H1 (cell line): ENCODE measurements around the gene FLVCR2.

Source experiments
- BCL11A ChIP-seq, 2 experiments: IDR thresholded peaks; one replicate each; pipeline ENCODE4 v1.6.1; 2011; ENCODE audit warnings: low read depth in 2 of 2, low read length in 2 of 2, mild to moderate bottlenecking in 2 of 2
- CHD2 ChIP-seq: IDR thresholded peaks from 2 replicates; pipeline ENCODE4 v1.6.1; 2012; ENCODE audit warnings: low read length, improper control_type of control experiment
- EP300 ChIP-seq, 2 experiments: IDR thresholded peaks; 1 replicate in 1 of 2; 2 replicates in 1 of 2; pipeline ENCODE4 v1.6.1; 2011 to 2012; ENCODE audit warnings: low read depth in 2 of 2, low read length in 2 of 2, mild to moderate bottlenecking in 2 of 2, borderline replicate concordance in 1 of 2, inconsistent platforms in 1 of 2, moderate library complexity in 1 of 2
- RAD21 ChIP-seq, 2 experiments: IDR thresholded peaks in 1 of 2; conservative IDR thresholded peaks in 1 of 2; 2 replicates each; pipeline ENCODE4 v1.6.1; 2011; ENCODE audit warnings: low read depth in 2 of 2, low read length in 2 of 2, improper control_type of control experiment in 1 of 2, inconsistent platforms in 1 of 2, mild to moderate bottlenecking in 1 of 2, moderate library complexity in 1 of 2
- ZNF274 ChIP-seq: IDR thresholded peaks from 2 replicates; pipeline ENCODE4 v1.7.0; 2012; ENCODE audit warnings: low read length, borderline replicate concordance; ENCODE audit errors: extremely low read depth
- TF ChIP-seq, protein P1 (sequence below), 3 experiments: IDR thresholded peaks; 1 replicate in 2 of 3; 2 replicates in 1 of 3; pipeline versions ENCODE4 v1.5.1 to v1.6.1; 2011; ENCODE audit warnings: low read length in 3 of 3, mild to moderate bottlenecking in 3 of 3, inconsistent platforms in 2 of 3, low read depth in 1 of 3, moderate library complexity in 1 of 3; ENCODE audit not compliant: insufficient read depth in 1 of 3; ENCODE audit errors: control extremely low read depth in 1 of 3
- TF ChIP-seq, protein P2 (sequence below): IDR thresholded peaks from 2 replicates; pipeline ENCODE4 v1.6.1; 2012; ENCODE audit warnings: low read length, inconsistent platforms

DNA sequence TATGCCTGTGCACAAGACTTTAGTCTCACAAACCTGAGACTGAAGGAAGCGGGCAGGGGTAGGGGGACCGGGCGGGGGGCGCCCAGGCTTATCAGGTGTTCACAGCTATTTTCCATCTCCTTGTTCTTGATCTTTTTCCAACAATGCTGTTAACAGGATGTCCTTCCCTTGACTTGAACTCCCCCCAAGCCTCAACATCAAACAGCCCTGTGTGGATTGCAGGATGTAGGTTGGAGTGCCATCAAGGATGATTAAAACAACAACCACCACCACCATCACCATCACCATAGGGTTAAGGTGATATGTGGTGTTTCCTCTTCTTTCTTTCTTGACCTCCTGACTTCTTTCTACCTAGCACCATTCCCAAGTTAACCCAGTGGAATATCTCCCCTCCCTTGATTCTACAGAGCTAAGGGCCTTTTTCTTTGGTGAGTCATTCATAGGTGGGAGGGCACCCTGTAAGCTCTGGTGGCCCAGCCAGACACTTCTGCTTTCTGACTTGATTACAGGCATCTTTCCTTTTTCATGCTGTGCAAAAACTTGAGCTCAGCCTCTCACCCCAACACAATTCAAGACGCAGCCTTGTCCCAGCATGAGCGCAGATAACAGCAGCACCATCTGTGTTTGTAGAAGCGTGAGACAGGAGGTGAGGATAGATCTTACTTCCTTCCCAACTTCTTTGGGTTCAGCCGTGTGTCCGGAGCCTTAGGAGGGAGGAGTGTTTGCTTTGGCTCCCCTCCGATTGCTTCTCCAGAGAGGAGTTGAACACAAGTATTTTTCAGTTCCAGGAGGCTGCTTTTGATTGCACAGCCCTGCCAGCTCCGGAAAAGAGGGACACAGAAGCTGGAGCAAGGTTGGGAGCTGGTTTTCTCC lies 26.8 kb downstream of the FLVCR2 start:
- no peak for TF ChIP-seq RAD21 (IDR thresholded peaks at IDR 0.05 in 1 of 2, conservative IDR thresholded peaks at IDR 0.05 in 1 of 2; ENCODE audit: low read depth in 2 of 2, low read length in 2 of 2)
- TF ChIP-seq CHD2 = no peak
- no peak for TF ChIP-seq ZNF274
- TF ChIP-seq BCL11A (IDR thresholded peaks at IDR 0.05; ENCODE audit: low read depth in 2 of 2, low read length in 2 of 2) = no peak
- TF ChIP-seq, protein P1, sequence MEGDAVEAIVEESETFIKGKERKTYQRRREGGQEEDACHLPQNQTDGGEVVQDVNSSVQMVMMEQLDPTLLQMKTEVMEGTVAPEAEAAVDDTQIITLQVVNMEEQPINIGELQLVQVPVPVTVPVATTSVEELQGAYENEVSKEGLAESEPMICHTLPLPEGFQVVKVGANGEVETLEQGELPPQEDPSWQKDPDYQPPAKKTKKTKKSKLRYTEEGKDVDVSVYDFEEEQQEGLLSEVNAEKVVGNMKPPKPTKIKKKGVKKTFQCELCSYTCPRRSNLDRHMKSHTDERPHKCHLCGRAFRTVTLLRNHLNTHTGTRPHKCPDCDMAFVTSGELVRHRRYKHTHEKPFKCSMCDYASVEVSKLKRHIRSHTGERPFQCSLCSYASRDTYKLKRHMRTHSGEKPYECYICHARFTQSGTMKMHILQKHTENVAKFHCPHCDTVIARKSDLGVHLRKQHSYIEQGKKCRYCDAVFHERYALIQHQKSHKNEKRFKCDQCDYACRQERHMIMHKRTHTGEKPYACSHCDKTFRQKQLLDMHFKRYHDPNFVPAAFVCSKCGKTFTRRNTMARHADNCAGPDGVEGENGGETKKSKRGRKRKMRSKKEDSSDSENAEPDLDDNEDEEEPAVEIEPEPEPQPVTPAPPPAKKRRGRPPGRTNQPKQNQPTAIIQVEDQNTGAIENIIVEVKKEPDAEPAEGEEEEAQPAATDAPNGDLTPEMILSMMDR (IDR thresholded peaks at IDR 0.05; ENCODE audit: control extremely low read depth in 1 of 3, insufficient read depth in 1 of 3, low read depth in 1 of 3, low read length in 3 of 3) = no peak
- TF ChIP-seq EP300 (IDR thresholded peaks at IDR 0.05; ENCODE audit: borderline replicate concordance in 1 of 2, low read depth in 2 of 2, low read length in 2 of 2) = no peak
- TF ChIP-seq, protein P2, sequence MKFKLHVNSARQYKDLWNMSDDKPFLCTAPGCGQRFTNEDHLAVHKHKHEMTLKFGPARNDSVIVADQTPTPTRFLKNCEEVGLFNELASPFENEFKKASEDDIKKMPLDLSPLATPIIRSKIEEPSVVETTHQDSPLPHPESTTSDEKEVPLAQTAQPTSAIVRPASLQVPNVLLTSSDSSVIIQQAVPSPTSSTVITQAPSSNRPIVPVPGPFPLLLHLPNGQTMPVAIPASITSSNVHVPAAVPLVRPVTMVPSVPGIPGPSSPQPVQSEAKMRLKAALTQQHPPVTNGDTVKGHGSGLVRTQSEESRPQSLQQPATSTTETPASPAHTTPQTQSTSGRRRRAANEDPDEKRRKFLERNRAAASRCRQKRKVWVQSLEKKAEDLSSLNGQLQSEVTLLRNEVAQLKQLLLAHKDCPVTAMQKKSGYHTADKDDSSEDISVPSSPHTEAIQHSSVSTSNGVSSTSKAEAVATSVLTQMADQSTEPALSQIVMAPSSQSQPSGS = no peak
